SU-DHL-6 (cell line): ENCODE results near the gene GFOD1.
"Not testable (repeated sequence)": the region's sequence is repeated elsewhere in the genome, so short reads cannot be mapped to it uniquely, and the experiment has no call there.

ENCODE experiments used
- H2AFZ ChIP-seq: fragments of 200-600 bp; sonication (generic); 2 replicates; pipeline ENCODE4 v1.6.1; 2014; ENCODE audit warnings: low read depth, mild to moderate bottlenecking, moderate library complexity, mixed read lengths, antibody characterized with exemption, low read length; ENCODE audit not compliant: severe bottlenecking
- H3F3A ChIP-seq: fragments of 200-600 bp; shearing (Covaris generic); 2 replicates; pipeline ENCODE4 v1.6.0; 2016; ENCODE audit warnings: antibody characterized with exemption, mild to moderate bottlenecking; ENCODE audit not compliant: insufficient read depth
- H3K27ac ChIP-seq: fragments of 200-600 bp; sonication (generic); 2 replicates; pipeline ENCODE4 v1.5.1; 2016; ENCODE audit warnings: low read depth, mild to moderate bottlenecking, low read length, moderate library complexity, mixed read lengths
- H3K27me3 ChIP-seq: fragments of 200-600 bp; sonication (generic), shearing (Covaris generic); 2 replicates; pipeline ENCODE4 v1.6.0; 2014; ENCODE audit warnings: mild to moderate bottlenecking, low read length
- H3K36me3 ChIP-seq: fragments of 200-600 bp; sonication (generic); 2 replicates; pipeline ENCODE4 v1.6.1; 2014; ENCODE audit warnings: mild to moderate bottlenecking, low read length, mixed read lengths
- H3K4me2 ChIP-seq: fragments of 300-600, 200-600 bp; shearing (Covaris generic), sonication (generic); 2 replicates; pipeline ENCODE4 v1.6.0; 2014; ENCODE audit warnings: low read length, low read depth, mild to moderate bottlenecking; ENCODE audit not compliant: poor library complexity, severe bottlenecking
- H3K4me3 ChIP-seq: fragments of 200-600 bp; sonication (generic); 2 replicates; pipeline ENCODE4 v1.5.1; 2014; ENCODE audit warnings: antibody characterized with exemption, low read length, mild to moderate bottlenecking, mixed read lengths; ENCODE audit not compliant: insufficient read depth, poor library complexity, severe bottlenecking
- H3K79me2 ChIP-seq: fragments of 200-600 bp; sonication (generic); 2 replicates; pipeline ENCODE4 v1.6.1; 2014; ENCODE audit warnings: mild to moderate bottlenecking, low read length, moderate library complexity; ENCODE audit not compliant: insufficient read depth
- H3K9ac ChIP-seq: fragments of 200-600 bp; sonication (generic); 2 replicates; pipeline ENCODE4 v1.7.0; 2014; ENCODE audit warnings: mild to moderate bottlenecking, low read length
- H3K9me2 ChIP-seq: fragments of 200-600 bp; sonication (generic); replicated peaks from 2 replicates; pipeline ENCODE4 v1.6.1; 2014; ENCODE audit warnings: low read length; ENCODE audit not compliant: insufficient read depth
- H3K9me3 ChIP-seq: fragments of 200-600 bp; sonication (generic); 2 replicates; pipeline ENCODE4 v1.6.1; 2014; ENCODE audit warnings: low read length, mixed read lengths; ENCODE audit not compliant: insufficient read depth
- H4K20me1 ChIP-seq: fragments of 200-600 bp; sonication (generic); 2 replicates; pipeline ENCODE4 v1.6.1; 2014; ENCODE audit warnings: low read depth, mild to moderate bottlenecking, antibody characterized with exemption, low read length, moderate library complexity, mixed read lengths
- EZH2phosphoT487 ChIP-seq: fragments of 200-600 bp; sonication (generic), shearing (Covaris generic); conservative IDR thresholded peaks from 2 replicates; pipeline ENCODE4 v1.6.1; 2018; ENCODE audit warnings: mild to moderate bottlenecking, antibody characterized with exemption, low read length, moderate library complexity, mixed read lengths
- TF ChIP-seq, protein P1 (sequence below): fragments of 200-600 bp; sonication (generic); IDR thresholded peaks from one replicate; pipeline ENCODE4 v1.5.1; 2017; ENCODE audit warnings: antibody characterized with exemption, mild to moderate bottlenecking, low read length, moderate library complexity; ENCODE audit not compliant: insufficient read depth, poor library complexity, severe bottlenecking

GFOD1 gene

DNA sequence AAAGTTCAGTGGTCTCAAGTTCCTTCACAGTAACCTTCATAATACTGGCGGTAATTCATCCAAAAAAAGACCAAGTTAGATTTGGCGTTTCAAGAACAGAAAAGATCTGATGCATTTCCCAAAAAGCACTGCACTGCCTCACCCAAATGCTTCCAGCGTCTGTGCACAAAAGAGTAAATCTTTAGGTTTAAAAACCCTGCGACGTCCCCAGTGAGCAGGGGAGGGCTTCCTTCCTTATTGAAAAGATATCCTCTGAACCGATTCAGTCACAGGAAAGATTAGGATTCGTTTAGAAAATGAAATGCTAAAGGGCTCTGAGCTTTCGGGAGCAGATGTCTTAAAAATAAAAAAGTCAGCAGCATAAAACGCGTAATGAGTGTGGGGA is 159.7 kb downstream of the GFOD1 start:
- H3K9me3 ChIP-seq: no peaks in the 10 kb centered on the region
- peaks cover 6% of the 10 kb centered on the region; the same call in 1 of the 2 replicates for H3F3A ChIP-seq
- H3K36me3 ChIP-seq: no peaks in the 10 kb centered on the region
- no peak overlapping the region for H3K27ac ChIP-seq
- H4K20me1 ChIP-seq: no peaks in the 10 kb centered on the region
- H3K79me2 ChIP-seq: no peaks in the 10 kb centered on the region
- H3K9ac ChIP-seq: peak overlapping the region; percentile 72
- H3K27me3 ChIP-seq: no peaks in the 10 kb centered on the region
- H3K4me3 ChIP-seq: peak overlapping the region; percentile 64
- no peaks in the 10 kb centered on the region for H3K9me2 ChIP-seq
- no peak for TF ChIP-seq EZH2phosphoT487
- TF ChIP-seq, protein P1, sequence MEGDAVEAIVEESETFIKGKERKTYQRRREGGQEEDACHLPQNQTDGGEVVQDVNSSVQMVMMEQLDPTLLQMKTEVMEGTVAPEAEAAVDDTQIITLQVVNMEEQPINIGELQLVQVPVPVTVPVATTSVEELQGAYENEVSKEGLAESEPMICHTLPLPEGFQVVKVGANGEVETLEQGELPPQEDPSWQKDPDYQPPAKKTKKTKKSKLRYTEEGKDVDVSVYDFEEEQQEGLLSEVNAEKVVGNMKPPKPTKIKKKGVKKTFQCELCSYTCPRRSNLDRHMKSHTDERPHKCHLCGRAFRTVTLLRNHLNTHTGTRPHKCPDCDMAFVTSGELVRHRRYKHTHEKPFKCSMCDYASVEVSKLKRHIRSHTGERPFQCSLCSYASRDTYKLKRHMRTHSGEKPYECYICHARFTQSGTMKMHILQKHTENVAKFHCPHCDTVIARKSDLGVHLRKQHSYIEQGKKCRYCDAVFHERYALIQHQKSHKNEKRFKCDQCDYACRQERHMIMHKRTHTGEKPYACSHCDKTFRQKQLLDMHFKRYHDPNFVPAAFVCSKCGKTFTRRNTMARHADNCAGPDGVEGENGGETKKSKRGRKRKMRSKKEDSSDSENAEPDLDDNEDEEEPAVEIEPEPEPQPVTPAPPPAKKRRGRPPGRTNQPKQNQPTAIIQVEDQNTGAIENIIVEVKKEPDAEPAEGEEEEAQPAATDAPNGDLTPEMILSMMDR: no peak
- peak overlapping the region; percentile 66 for H3K4me2 ChIP-seq
- peak overlapping the region; percentile 82 for H2AFZ ChIP-seq

DNA sequence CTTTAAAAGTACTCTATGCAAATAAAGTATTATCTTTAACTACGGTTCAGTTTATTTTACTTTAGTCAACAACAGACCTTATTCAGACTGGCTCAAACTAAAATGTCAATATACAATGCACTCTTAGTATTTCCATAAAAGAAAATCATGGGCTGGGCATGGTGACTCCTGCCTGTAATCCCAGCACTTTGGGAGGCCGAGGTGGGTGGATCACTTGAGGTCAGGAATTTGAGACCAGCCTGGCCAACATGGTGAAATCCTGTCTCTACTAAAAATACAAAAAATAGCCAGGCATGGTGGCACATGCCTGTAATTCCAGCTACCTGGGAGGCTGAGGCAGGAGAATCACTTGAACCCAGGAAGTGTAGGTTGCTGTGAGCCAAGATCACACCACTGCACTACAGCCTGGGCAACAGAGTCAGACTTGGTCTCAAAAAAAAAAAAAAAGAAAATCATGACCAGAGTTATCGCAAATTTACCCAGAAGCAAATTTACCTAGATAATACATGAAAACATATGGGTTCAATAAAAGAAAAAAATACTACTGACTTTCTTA is 161.3 kb downstream of the GFOD1 start:
- not testable (repeated sequence) for H3K79me2 ChIP-seq, H3K4me2 ChIP-seq, H4K20me1 ChIP-seq, H3K9me2 ChIP-seq, H3K36me3 ChIP-seq, H3K27me3 ChIP-seq, H3K4me3 ChIP-seq, H2AFZ ChIP-seq, H3K27ac ChIP-seq, H3F3A ChIP-seq, H3K9me3 ChIP-seq, H3K9ac ChIP-seq

DNA sequence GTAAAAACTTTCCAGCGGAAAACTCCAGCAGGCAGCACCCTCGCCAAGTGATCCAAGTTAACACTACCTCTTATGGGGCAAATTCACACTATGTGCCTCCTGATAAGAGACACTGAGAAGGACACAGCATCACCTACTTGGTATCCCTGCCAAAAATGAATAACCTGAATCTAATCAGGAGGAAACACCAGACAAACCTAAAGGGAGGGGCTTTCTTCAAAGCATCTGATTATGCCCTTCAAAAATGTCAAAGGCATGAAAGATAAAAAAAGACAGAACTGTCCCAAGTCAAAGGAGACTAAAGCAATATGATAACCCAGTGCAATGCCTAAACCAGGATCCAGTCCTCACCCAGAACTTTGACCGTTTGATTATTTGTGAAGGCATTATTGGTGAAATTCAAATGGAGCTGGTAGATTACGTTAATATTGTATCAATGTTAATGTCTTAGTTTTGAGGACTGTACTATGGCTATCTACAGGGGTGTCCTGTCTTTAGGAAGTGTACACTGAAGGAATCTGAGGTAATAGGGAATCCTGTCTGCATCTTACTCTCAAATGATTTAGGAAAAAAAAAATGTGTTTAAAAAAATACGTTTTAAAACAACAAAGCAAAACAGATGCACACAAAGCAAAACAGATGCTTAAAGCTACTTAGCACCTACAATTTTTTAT is 167.4 kb downstream of the GFOD1 start:
- TF ChIP-seq EZH2phosphoT487: no peak
- TF ChIP-seq, protein P1: no peak
- no peaks in the 10 kb centered on the region for H3K27me3 ChIP-seq
- no peak overlapping the region for H3K4me3 ChIP-seq
- peaks cover 17% of the 10 kb centered on the region; the same call in 1 of the 2 replicates for H3K36me3 ChIP-seq
- H3K9me3 ChIP-seq: no peaks in the 10 kb centered on the region
- no peak overlapping the region for H2AFZ ChIP-seq
- H3K9ac ChIP-seq: no peak overlapping the region
- no peaks in the 10 kb centered on the region for H3F3A ChIP-seq
- H3K9me2 ChIP-seq: no peaks in the 10 kb centered on the region
- no peaks in the 10 kb centered on the region for H3K79me2 ChIP-seq
- H3K27ac ChIP-seq: no peak overlapping the region
- no peak overlapping the region for H3K4me2 ChIP-seq
- H4K20me1 ChIP-seq: no peaks in the 10 kb centered on the region

DNA sequence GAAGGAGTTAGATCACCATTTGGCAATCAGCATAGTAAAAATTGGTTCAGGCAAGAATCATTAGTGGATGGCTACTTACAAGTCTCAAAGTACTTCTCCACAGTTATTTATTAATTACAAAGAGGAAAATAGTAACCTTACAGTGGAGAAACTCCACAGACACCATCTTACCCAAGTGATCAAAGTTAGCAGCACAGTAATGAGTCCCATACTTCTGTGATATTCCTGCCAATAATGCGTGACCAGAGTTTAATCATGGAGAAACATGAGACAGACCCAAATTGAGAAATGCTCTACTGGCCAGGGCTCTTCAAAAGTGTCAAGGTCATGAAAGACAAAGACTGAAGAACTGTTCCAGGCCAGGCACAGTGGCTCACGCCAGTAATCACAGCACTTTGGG is 168.6 kb downstream of the GFOD1 start:
- Histone ChIP-seq H3K9me3 (no peaks in the 10 kb centered on the region), H3K9ac (no peak overlapping the region), H2AFZ (no peak overlapping the region), H3K4me3 (no peak overlapping the region), H3K27me3 (no peaks in the 10 kb centered on the region), H3K4me2 (no peak overlapping the region), H3K36me3 (peaks cover 17% of the 10 kb centered on the region; the same call in 1 of the 2 replicates), H3K79me2 (no peaks in the 10 kb centered on the region), H3F3A (no peaks in the 10 kb centered on the region), H3K27ac (no peak overlapping the region), H3K9me2 (no peaks in the 10 kb centered on the region), H4K20me1 (no peaks in the 10 kb centered on the region)
- no peak for TF ChIP-seq EZH2phosphoT487
- TF ChIP-seq, protein P1: no peak
